GM19099 (cell line): Measurements from ENCODE around the gene MTMR2.
A peak's percentile ranks its signal among the peaks of the same experiment; 100 is the strongest.

Experiments
- POLR2A ChIP-seq: IDR thresholded peaks from 3 replicates; pipeline ENCODE4 v1.6.1; 2011; ENCODE audit warnings: low read depth; ENCODE audit not compliant: insufficient read length; ENCODE audit errors: extremely low read depth

MTMR2 gene

GRCh38 chr11:95803973-95804372 lies 119.9 kb downstream of the MTMR2 start:
- TF ChIP-seq POLR2A: no peak

GRCh38 chr11:95802806-95803205 lies 121.1 kb downstream of the MTMR2 start:
- no peak for TF ChIP-seq POLR2A

- TF ChIP-seq POLR2A: no peak
Observed at GRCh38 chr11:95800438-95800837, 123.5 kb downstream of the MTMR2 start.

- no peak for TF ChIP-seq POLR2A
Observed at GRCh38 chr11:95799546-95799945, 124.4 kb downstream of the MTMR2 start.

DNA sequence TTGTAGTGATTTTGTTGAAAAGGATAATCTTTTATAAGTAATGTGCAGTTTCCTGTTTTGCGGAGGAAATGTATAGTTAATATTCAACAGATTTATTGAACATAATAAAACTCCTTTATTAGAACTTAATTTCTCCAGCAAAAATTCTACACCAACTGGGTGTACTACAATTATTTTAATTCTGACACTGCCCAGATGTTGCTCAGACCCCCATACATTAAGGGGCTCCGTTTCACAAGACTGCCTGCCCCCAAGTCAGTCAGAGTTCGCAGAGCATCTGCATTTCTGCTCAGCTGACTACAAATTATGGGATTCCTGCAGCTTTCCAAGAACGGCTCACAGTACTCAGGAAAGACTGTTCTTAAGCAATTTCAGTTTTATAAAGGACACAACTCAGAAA lies 127.4 kb downstream of the MTMR2 start:
- TF ChIP-seq POLR2A: no peak

DNA sequence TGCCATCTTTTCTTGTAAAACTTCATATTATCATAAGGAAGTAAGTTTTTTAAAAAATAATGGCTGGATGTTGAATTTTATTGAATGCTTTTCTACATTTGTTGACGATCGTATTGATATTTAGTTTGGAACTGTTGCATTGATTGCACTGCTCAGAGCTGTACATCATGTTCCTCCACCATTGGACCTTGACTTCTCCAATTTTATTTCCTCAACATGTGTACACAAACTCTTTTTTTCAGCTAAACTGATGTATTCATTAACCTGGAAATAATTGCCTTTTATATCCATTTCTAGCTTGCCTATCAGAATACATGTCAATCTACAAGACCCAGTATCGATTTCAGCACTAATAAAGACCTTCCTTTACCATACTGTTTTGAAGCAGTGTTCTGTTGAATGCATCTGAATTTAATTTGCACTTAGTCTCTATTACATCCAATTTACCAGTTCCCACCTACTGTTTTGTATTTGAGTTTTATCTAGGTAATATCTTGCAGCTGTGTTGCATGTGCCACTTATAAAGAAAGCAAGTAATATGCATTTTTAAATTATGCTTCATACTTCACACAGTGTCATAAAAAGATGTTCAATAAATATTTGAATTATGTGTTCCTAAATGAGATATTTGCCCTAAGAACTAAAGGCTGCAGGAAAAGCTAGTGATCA lies 128.1 kb downstream of the MTMR2 start:
- no peak for TF ChIP-seq POLR2A

GRCh38 chr11:95794086-95794485 lies 129.8 kb downstream of the MTMR2 start:
- TF ChIP-seq POLR2A: no peak

DNA sequence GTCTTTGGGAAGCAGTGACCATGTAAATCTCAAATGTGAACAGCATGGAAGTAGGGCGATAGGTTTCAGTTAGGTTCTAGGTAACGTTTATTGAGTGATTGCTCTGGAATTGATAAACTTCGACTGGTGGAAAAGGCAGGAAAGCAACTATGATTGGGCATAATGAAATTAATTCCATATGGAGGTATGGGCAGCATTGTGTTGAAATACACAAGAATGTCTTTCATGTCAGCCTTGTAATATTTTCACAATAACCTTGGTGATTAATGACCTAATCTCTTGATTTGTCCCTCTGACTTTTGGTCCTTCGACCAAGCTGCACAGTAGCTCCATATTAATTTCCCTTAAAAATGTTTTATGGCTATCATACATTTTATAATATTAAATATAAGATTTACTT lies 130.8 kb downstream of the MTMR2 start:
- no peak for TF ChIP-seq POLR2A

DNA sequence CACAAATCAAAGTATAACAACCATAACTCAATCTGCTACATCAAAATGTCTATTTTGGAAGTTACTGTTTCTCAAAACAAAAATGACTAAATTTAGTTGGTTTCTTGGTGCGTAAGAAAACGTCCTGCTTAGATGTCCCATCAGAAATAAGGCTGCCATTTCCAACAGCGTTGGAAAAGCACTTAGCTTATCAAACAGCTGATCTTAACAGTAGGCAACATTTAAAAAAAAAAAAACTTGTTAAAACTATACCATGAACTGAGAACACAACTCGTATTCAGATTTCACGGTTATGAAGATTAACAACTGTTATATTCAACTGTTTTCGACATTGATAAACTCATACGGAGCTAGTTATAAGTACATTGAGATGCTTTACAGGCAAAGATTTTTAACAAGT lies 131.2 kb downstream of the MTMR2 start:
- TF ChIP-seq POLR2A: no peak

GRCh38 chr11:95792200-95792599 lies 131.7 kb downstream of the MTMR2 start:
- TF ChIP-seq POLR2A: no peak

DNA sequence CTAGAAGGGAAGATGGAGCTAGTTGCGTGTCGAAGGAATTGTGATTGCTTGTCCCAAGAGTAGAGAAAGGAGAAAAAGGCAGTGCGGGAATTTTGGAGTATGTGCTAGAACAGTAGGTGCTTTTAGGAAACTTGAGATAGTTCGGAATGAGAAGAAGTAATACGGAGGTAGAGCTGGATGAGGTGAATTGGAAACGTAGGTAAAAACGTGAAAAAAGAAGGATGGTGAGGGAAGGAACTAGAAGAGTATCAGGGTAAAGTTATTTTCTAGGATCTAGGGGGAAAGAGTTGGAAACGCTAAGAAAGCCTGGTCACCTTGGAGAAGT lies 132.2 kb downstream of the MTMR2 start:
- no peak for TF ChIP-seq POLR2A

- peak; percentile 36 for TF ChIP-seq POLR2A
Observed at GRCh38 chr11:95790933-95791708, 132.8 kb downstream of the MTMR2 start.

- peak; percentile 68 for TF ChIP-seq POLR2A
Observed at GRCh38 chr11:95790123-95790932, 133.6 kb downstream of the MTMR2 start, which contains the start of gene CEP57. Gene CEP57 (plus strand): TSS chr11:95790498. CDS start chr11:95790699, 201 bp downstream.

GRCh38 chr11:95789506-95790122 lies 134.3 kb downstream of the MTMR2 start, which contains the start of gene FAM76B:
Gene FAM76B (minus strand): TSS chr11:95789782. CDS start chr11:95789478, 304 bp downstream.
- TF ChIP-seq POLR2A: peak; percentile 79

- TF ChIP-seq POLR2A: no peak
Observed at GRCh38 chr11:95788921-95789505, 134.9 kb downstream of the MTMR2 start.
